ENCODE results near the gene STAG3. TPM values are rescaled to one million over a fixed set of nuclear protein-coding genes. Genes with fewer than 3 reads are reported as not detected.
A peak's percentile ranks its signal among the peaks of the same experiment; 100 is the strongest.
"Not testable (repeated sequence)": the region's sequence is repeated elsewhere in the genome, so short reads cannot be mapped to it uniquely, and the experiment has no call there.

STAG3 gene
- total and polyA plus RNA-seq, 2 donors from 2014 or later, result 3.4 to 3.7 TPM

GRCh38 chr7:100221767-100222444 is 44.2 kb downstream of the STAG3 start:
- DNase-seq (peak in 1 of 5 donors; percentile 22), FAIRE-seq (no peak)
- no peaks in the 10 kb centered on the region for H3K27me3 ChIP-seq (ENCODE audit: control insufficient read depth, insufficient read depth, low read length)
- no peak overlapping the region for H3K4me3 ChIP-seq (ENCODE audit: low read length in 3 of 3)
- H3K9me3 ChIP-seq (ENCODE audit: control insufficient read depth in 2 of 3, insufficient read depth in 1 of 3, low read length in 3 of 3), result no peaks in the 10 kb centered on the region
- H3K27ac ChIP-seq (ENCODE audit: low read depth in 2 of 2, low read length in 2 of 2), result no peak overlapping the region
- no peak overlapping the region for H3K9ac ChIP-seq (ENCODE audit: low read length in 3 of 3)
- intact Hi-C loops (cut with DNase I), result no loop called here
- no peak for TF ChIP-seq CTCF (IDR thresholded peaks at IDR 0.05; ENCODE audit: borderline replicate concordance, extremely low read depth, insufficient read depth)
- H3K4me1 ChIP-seq (ENCODE audit: control insufficient read depth in 2 of 3, insufficient read depth in 2 of 3, low read depth in 1 of 3, low read length in 3 of 3), result no peaks in the 10 kb centered on the region
- no peaks in the 10 kb centered on the region for H3K36me3 ChIP-seq (ENCODE audit: control insufficient read depth in 2 of 3, insufficient read depth in 3 of 3, low read length in 3 of 3)

GRCh38 chr7:100222445-100223132 is 44.9 kb downstream of the STAG3 start:
- Histone ChIP-seq H3K4me3 (ENCODE audit: low read length in 3 of 3) (no peak overlapping the region), H3K27me3 (ENCODE audit: control insufficient read depth, insufficient read depth, low read length) (no peaks in the 10 kb centered on the region), H3K9me3 (ENCODE audit: control insufficient read depth in 2 of 3, insufficient read depth in 1 of 3, low read length in 3 of 3) (no peaks in the 10 kb centered on the region), H3K36me3 (ENCODE audit: control insufficient read depth in 2 of 3, insufficient read depth in 3 of 3, low read length in 3 of 3) (no peaks in the 10 kb centered on the region), H3K9ac (ENCODE audit: low read length in 3 of 3) (no peak overlapping the region), H3K4me1 (ENCODE audit: control insufficient read depth in 2 of 3, insufficient read depth in 2 of 3, low read depth in 1 of 3, low read length in 3 of 3) (no peaks in the 10 kb centered on the region), H3K27ac (ENCODE audit: low read depth in 2 of 2, low read length in 2 of 2) (no peak overlapping the region)
- intact Hi-C loops (cut with DNase I), result no loop called here
- FAIRE-seq, result no peak
- no peak for TF ChIP-seq CTCF (IDR thresholded peaks at IDR 0.05; ENCODE audit: borderline replicate concordance, extremely low read depth, insufficient read depth)
- peak in 2 of 5 donors; percentile 27 to 78 for DNase-seq

GRCh38 chr7:100223376-100223927 is 45.7 kb downstream of the STAG3 start:
- H3K27ac ChIP-seq (ENCODE audit: low read depth in 2 of 2, low read length in 2 of 2); H3K36me3 ChIP-seq (ENCODE audit: control insufficient read depth in 2 of 3, insufficient read depth in 3 of 3, low read length in 3 of 3); H3K4me3 ChIP-seq (ENCODE audit: low read length in 3 of 3); H3K4me1 ChIP-seq (ENCODE audit: control insufficient read depth in 2 of 3, insufficient read depth in 2 of 3, low read depth in 1 of 3, low read length in 3 of 3); H3K27me3 ChIP-seq (ENCODE audit: control insufficient read depth, insufficient read depth, low read length); H3K9ac ChIP-seq (ENCODE audit: low read length in 3 of 3); intact Hi-C loops (cut with DNase I); H3K9me3 ChIP-seq (ENCODE audit: control insufficient read depth in 2 of 3, insufficient read depth in 1 of 3, low read length in 3 of 3); FAIRE-seq: not testable (repeated sequence)
- DNase-seq, result peak in 1 of 5 donors; percentile 24

- H3K27ac ChIP-seq (ENCODE audit: low read depth in 2 of 2, low read length in 2 of 2); DNase-seq; intact Hi-C loops (cut with DNase I); H3K9me3 ChIP-seq (ENCODE audit: control insufficient read depth in 2 of 3, insufficient read depth in 1 of 3, low read length in 3 of 3); H3K36me3 ChIP-seq (ENCODE audit: control insufficient read depth in 2 of 3, insufficient read depth in 3 of 3, low read length in 3 of 3); H3K4me1 ChIP-seq (ENCODE audit: control insufficient read depth in 2 of 3, insufficient read depth in 2 of 3, low read depth in 1 of 3, low read length in 3 of 3); H3K4me3 ChIP-seq (ENCODE audit: low read length in 3 of 3); FAIRE-seq; H3K27me3 ChIP-seq (ENCODE audit: control insufficient read depth, insufficient read depth, low read length); H3K9ac ChIP-seq (ENCODE audit: low read length in 3 of 3): not testable (repeated sequence)
These were observed 47.2 kb downstream of the STAG3 start for GRCh38 chr7:100224891-100225290.

GRCh38 chr7:100234660-100235317 is 57.1 kb downstream of the STAG3 start:
- FAIRE-seq; DNase-seq; H3K27ac ChIP-seq (ENCODE audit: low read depth in 2 of 2, low read length in 2 of 2); H3K9me3 ChIP-seq (ENCODE audit: control insufficient read depth in 2 of 3, insufficient read depth in 1 of 3, low read length in 3 of 3); H3K36me3 ChIP-seq (ENCODE audit: control insufficient read depth in 2 of 3, insufficient read depth in 3 of 3, low read length in 3 of 3); intact Hi-C loops (cut with DNase I); H3K9ac ChIP-seq (ENCODE audit: low read length in 3 of 3); H3K27me3 ChIP-seq (ENCODE audit: control insufficient read depth, insufficient read depth, low read length); H3K4me1 ChIP-seq (ENCODE audit: control insufficient read depth in 2 of 3, insufficient read depth in 2 of 3, low read depth in 1 of 3, low read length in 3 of 3); H3K4me3 ChIP-seq (ENCODE audit: low read length in 3 of 3): not testable (repeated sequence)

GRCh38 chr7:100239975-100240374 is 62.3 kb downstream of the STAG3 start:
- H3K4me3 ChIP-seq (ENCODE audit: low read length in 3 of 3); H3K4me1 ChIP-seq (ENCODE audit: control insufficient read depth in 2 of 3, insufficient read depth in 2 of 3, low read depth in 1 of 3, low read length in 3 of 3); FAIRE-seq; H3K36me3 ChIP-seq (ENCODE audit: control insufficient read depth in 2 of 3, insufficient read depth in 3 of 3, low read length in 3 of 3); H3K27me3 ChIP-seq (ENCODE audit: control insufficient read depth, insufficient read depth, low read length); intact Hi-C loops (cut with DNase I); H3K9me3 ChIP-seq (ENCODE audit: control insufficient read depth in 2 of 3, insufficient read depth in 1 of 3, low read length in 3 of 3); H3K9ac ChIP-seq (ENCODE audit: low read length in 3 of 3); DNase-seq; H3K27ac ChIP-seq (ENCODE audit: low read depth in 2 of 2, low read length in 2 of 2): not testable (repeated sequence)

All from kidney (tissue), 14 donors.